ENCODE measurements around the gene ZNF667. TPM values are rescaled to one million over a fixed set of nuclear protein-coding genes. Genes with fewer than 3 reads are reported as not detected.

The ZNF667 gene
- total RNA-seq, 1 donor from 2014 or later = 3.4 TPM

GRCh38 chr19:56403764-56404704 is 73.1 kb downstream of the ZNF667 start, which contains the start of gene ZNF583:
Gene ZNF583, plus strand, starts transcription at chr19:56404332. Its CDS starts 2,783 bp downstream, at chr19:56407115.
- peak within 1 kb of the TSS; percentile 92 for H3K4me3 Mint-ChIP-seq (ENCODE audit: unreplicated experiment)
- TF ChIP-seq CTCF (IDR thresholded peaks at IDR 0.05; ENCODE audit: unreplicated experiment) = no peak
- peaks cover 17% of the 10 kb centered on the region for H3K27me3 Mint-ChIP-seq (ENCODE audit: unreplicated experiment)
- H3K27ac Mint-ChIP-seq (ENCODE audit: unreplicated experiment) = peak within 1 kb of the TSS; percentile 81
- peaks cover 46% of the 10 kb centered on the region for H3K9me3 Mint-ChIP-seq (ENCODE audit: unreplicated experiment)
- DNase-seq (ENCODE audit: low spot score) = peak; percentile 89
- peaks cover 13% of the 10 kb centered on the region for H3K4me1 Mint-ChIP-seq (ENCODE audit: unreplicated experiment)
- H3K36me3 Mint-ChIP-seq (ENCODE audit: low read depth, unreplicated experiment) = peaks cover 85% of the 10 kb centered on the region

GRCh38 chr19:56403261-56403660 is 73.9 kb downstream of the ZNF667 start:
- Mint-ChIP-seq H3K4me1 (ENCODE audit: unreplicated experiment) (peaks cover 13% of the 10 kb centered on the region), H3K27me3 (ENCODE audit: unreplicated experiment) (peaks cover 17% of the 10 kb centered on the region), H3K9me3 (ENCODE audit: unreplicated experiment) (peaks cover 44% of the 10 kb centered on the region), H3K4me3 (ENCODE audit: unreplicated experiment) (peak overlapping the region; percentile 92), H3K27ac (ENCODE audit: unreplicated experiment) (no peak overlapping the region), H3K36me3 (ENCODE audit: low read depth, unreplicated experiment) (peaks cover 85% of the 10 kb centered on the region)
- TF ChIP-seq CTCF (IDR thresholded peaks at IDR 0.05; ENCODE audit: unreplicated experiment) = no peak
- DNase-seq (ENCODE audit: low spot score) = no peak

GRCh38 chr19:56400485-56400884 is 76.7 kb downstream of the ZNF667 start:
- Mint-ChIP-seq H3K4me1 (ENCODE audit: unreplicated experiment) (peaks cover 13% of the 10 kb centered on the region), H3K27me3 (ENCODE audit: unreplicated experiment) (peaks cover 16% of the 10 kb centered on the region), H3K36me3 (ENCODE audit: low read depth, unreplicated experiment) (peaks cover 78% of the 10 kb centered on the region), H3K27ac (ENCODE audit: unreplicated experiment) (no peak overlapping the region), H3K4me3 (ENCODE audit: unreplicated experiment) (peak overlapping the region; percentile 53), H3K9me3 (ENCODE audit: unreplicated experiment) (peaks cover 38% of the 10 kb centered on the region)
- TF ChIP-seq CTCF (IDR thresholded peaks at IDR 0.05; ENCODE audit: unreplicated experiment) = no peak
- no peak for DNase-seq (ENCODE audit: low spot score)

- peaks cover 27% of the 10 kb centered on the region for H3K9me3 Mint-ChIP-seq (ENCODE audit: unreplicated experiment)
- H3K27me3 Mint-ChIP-seq (ENCODE audit: unreplicated experiment) = peaks cover 6% of the 10 kb centered on the region
- H3K4me3 Mint-ChIP-seq (ENCODE audit: unreplicated experiment) = peak overlapping the region; percentile 82
- TF ChIP-seq CTCF (IDR thresholded peaks at IDR 0.05; ENCODE audit: unreplicated experiment) = no peak
- H3K36me3 Mint-ChIP-seq (ENCODE audit: low read depth, unreplicated experiment) = peaks cover 77% of the 10 kb centered on the region
- no peak overlapping the region for H3K27ac Mint-ChIP-seq (ENCODE audit: unreplicated experiment)
- no peak for DNase-seq (ENCODE audit: low spot score)
- peaks cover 3% of the 10 kb centered on the region for H3K4me1 Mint-ChIP-seq (ENCODE audit: unreplicated experiment)
These were observed 78.3 kb downstream of the ZNF667 start for GRCh38 chr19:56398809-56399208.

All from endothelial cell (in vitro differentiated cells).